HCT116 (cell line): ENCODE data around the gene NSFL1C. TPM values are rescaled to one million over a fixed set of nuclear protein-coding genes. Genes with fewer than 3 reads are reported as not detected.

ENCODE experiments used
- ATAC-seq: fragments of 200-7000 bp; cut with Tn5 transposase; 2 replicates; pipeline ENCODE4 v1.9.1; 2020; ENCODE audit warnings: mild to moderate bottlenecking, moderate library complexity
- BruUV-seq: library from RNA; stranded (reverse); fragments of 400-500 nt; replicated peaks from 2 replicates; lab custom pipeline; 2021; lab: Mats Ljungman, UMichigan
- CTCF ChIA-PET: fragments of 300-600 bp; sonication (Branson Sonifier 250); formaldehyde crosslinking; loops from one replicate; lab custom pipeline; 2021; ENCODE audit warnings: antibody characterized with exemption; lab: Charles Lee
- POLR2A ChIA-PET: fragments of 300-600, 350-600 bp; sonication (Branson Sonifier 250); formaldehyde crosslinking; loops from one replicate; lab custom pipeline; 2021; ENCODE audit warnings: antibody characterized with exemption; lab: Charles Lee
- RAD21 ChIA-PET, 2 experiments: fragments of 300-600 bp; sonication (Branson Sonifier 250); formaldehyde crosslinking; loops; one replicate each; lab custom pipeline; 2023; ENCODE audit warnings: low total read pairs in 2 of 2; ENCODE audit not compliant: uncharacterized antibody in 2 of 2, unreplicated experiment in 2 of 2, low non-redundant PET in 1 of 2; lab: Charles Lee
- DNase-seq: peaks from one replicate; pipeline ENCODE4 v3.0.0-alpha.2; 2010; ENCODE audit warnings: low read depth, low spot score
- H2AFZ ChIP-seq: fragments of 200-600 bp; shearing (Covaris generic), sonication (generic); 2 replicates; pipeline ENCODE4 v1.6.1; 2017; ENCODE audit warnings: low read depth, mixed run types, mixed read lengths, antibody characterized with exemption, low read length; ENCODE audit not compliant: poor library complexity, severe bottlenecking
- H3K27ac ChIP-seq: 2 replicates; pipeline ENCODE4 v1.5.1; 2012; ENCODE audit warnings: low read depth, low read length
- H3K27me3 ChIP-seq: fragments of 200-600 bp; sonication (generic); 2 replicates; pipeline ENCODE4 v1.6.1; 2016; ENCODE audit warnings: mixed run types, low read length, mixed read lengths; ENCODE audit not compliant: insufficient read depth
- H3K36me3 ChIP-seq, 2 experiments: fragments of 200-500 bp in 1 of 2; fragments of 200-600 bp in 1 of 2; sonication (Bioruptor generic) in 1 of 2; sonication (generic) in 1 of 2; 2 replicates each; pipeline versions ENCODE4 v1.5.1 to v1.6.1; 2014 to 2016; ENCODE audit warnings: low read length in 2 of 2, inconsistent platforms in 1 of 2, mixed read lengths in 1 of 2, mixed run types in 1 of 2; ENCODE audit not compliant: insufficient read depth in 2 of 2, control insufficient read depth in 1 of 2
- H3K4me1 ChIP-seq, 2 experiments: fragments of 200-600 bp in 1 of 2; sonication (generic) in 1 of 2; 2 replicates each; pipeline versions ENCODE4 v1.5.1 to v1.6.1; 2012 to 2017; ENCODE audit warnings: low read length in 2 of 2, inconsistent platforms in 1 of 2, mild to moderate bottlenecking in 1 of 2, mixed read lengths in 1 of 2, mixed run types in 1 of 2, moderate library complexity in 1 of 2; ENCODE audit not compliant: insufficient read depth in 2 of 2, control insufficient read depth in 1 of 2
- H3K4me2 ChIP-seq: fragments of 200-600 bp; sonication (generic); 2 replicates; pipeline ENCODE4 v1.6.1; 2017; ENCODE audit warnings: mixed run types, low read length, mixed read lengths
- H3K4me3 ChIP-seq, 2 experiments: fragments of 200-600 bp in 1 of 2; sonication (generic) in 1 of 2; replicated peaks in 1 of 2; 2 replicates each; pipeline ENCODE4 v1.5.1; 2011 to 2016; ENCODE audit warnings: low read length in 2 of 2, control low read depth in 1 of 2, low read depth in 1 of 2, mild to moderate bottlenecking in 1 of 2, mixed read lengths in 1 of 2, mixed run types in 1 of 2
- H3K79me2 ChIP-seq: fragments of 200-600 bp; sonication (generic); 2 replicates; pipeline ENCODE4 v1.6.1; 2017; ENCODE audit warnings: mild to moderate bottlenecking, mixed run types, low read length, moderate library complexity, mixed read lengths; ENCODE audit not compliant: insufficient read depth
- H3K9ac ChIP-seq: fragments of 200-600 bp; sonication (generic); 2 replicates; pipeline ENCODE4 v1.6.1; 2016; ENCODE audit warnings: low read length, mixed read lengths
- H3K9me2 ChIP-seq: fragments of 200-600 bp; sonication (generic), shearing (Covaris generic); 2 replicates; pipeline ENCODE4 v1.6.1; 2017; ENCODE audit warnings: mixed run types, mild to moderate bottlenecking, moderate library complexity; ENCODE audit not compliant: insufficient read depth
- H3K9me3 ChIP-seq, 2 experiments: fragments of 200-500 bp in 1 of 2; fragments of 200-600 bp in 1 of 2; sonication (Bioruptor generic) in 1 of 2; sonication (generic) in 1 of 2; 2 replicates each; pipeline ENCODE4 v1.6.1; 2014 to 2017; ENCODE audit warnings: low read length in 2 of 2, mixed read lengths in 2 of 2, inconsistent platforms in 1 of 2, low read depth in 1 of 2, mild to moderate bottlenecking in 1 of 2, mixed run types in 1 of 2, moderate library complexity in 1 of 2; ENCODE audit not compliant: control insufficient read depth in 1 of 2, insufficient read depth in 1 of 2
- H4K20me1 ChIP-seq: fragments of 200-600 bp; sonication (generic), shearing (Covaris generic); 2 replicates; pipeline ENCODE4 v1.6.1; 2017; ENCODE audit warnings: mixed run types, mild to moderate bottlenecking, moderate library complexity; ENCODE audit not compliant: insufficient read depth
- CEBPB ChIP-seq: IDR thresholded peaks from 2 replicates; pipeline ENCODE4 v1.6.1; 2012; ENCODE audit warnings: low read depth
- EGR1 ChIP-seq: IDR thresholded peaks from 2 replicates; pipeline ENCODE4 v1.6.1; 2012; ENCODE audit warnings: low read depth
- ELF1 ChIP-seq: IDR thresholded peaks from 2 replicates; pipeline ENCODE4 v1.6.1; 2012; ENCODE audit warnings: low read depth, borderline replicate concordance
- EZH2 ChIP-seq: fragments of 200-600 bp; sonication (generic); IDR thresholded peaks from 2 replicates; pipeline ENCODE4 v1.6.1; 2017; ENCODE audit warnings: antibody characterized with exemption, mixed run types
- FOSL1 ChIP-seq: IDR thresholded peaks from 2 replicates; pipeline ENCODE4 v1.6.1; 2012; ENCODE audit warnings: low read depth
- JUND ChIP-seq: IDR thresholded peaks from 2 replicates; pipeline ENCODE4 v1.6.1; 2012
- POLR2A ChIP-seq: IDR thresholded peaks from 2 replicates; pipeline ENCODE4 v1.7.0; 2011; ENCODE audit warnings: borderline replicate concordance; ENCODE audit not compliant: insufficient read depth, insufficient read length; ENCODE audit errors: extremely low read depth
- POLR2AphosphoS5 ChIP-seq: IDR thresholded peaks from 2 replicates; pipeline ENCODE4 v1.6.1; 2011; ENCODE audit warnings: mild to moderate bottlenecking, low read depth, low read length, moderate library complexity
- RAD21 ChIP-seq: IDR thresholded peaks from 2 replicates; pipeline ENCODE4 v1.6.1; 2012; ENCODE audit warnings: low read depth, mild to moderate bottlenecking
- SIN3A ChIP-seq: IDR thresholded peaks from 2 replicates; pipeline ENCODE4 v1.6.1; 2012; ENCODE audit warnings: low read depth
- SP1 ChIP-seq: IDR thresholded peaks from 2 replicates; pipeline ENCODE4 v1.6.1; 2012; ENCODE audit warnings: low read depth
- SRF ChIP-seq: IDR thresholded peaks from 2 replicates; pipeline ENCODE4 v1.6.1; 2012; ENCODE audit warnings: low read depth
- TCF7L2 ChIP-seq: IDR thresholded peaks from 2 replicates; pipeline ENCODE4 v1.7.0; 2011; ENCODE audit warnings: borderline replicate concordance, inconsistent platforms; ENCODE audit not compliant: insufficient read depth, insufficient read length; ENCODE audit errors: extremely low read depth
- YY1 ChIP-seq: IDR thresholded peaks from 2 replicates; pipeline ENCODE4 v1.6.1; 2011; ENCODE audit warnings: low read length, low read depth, moderate library complexity, mild to moderate bottlenecking; ENCODE audit not compliant: insufficient replicate concordance; ENCODE audit errors: extremely low read depth
- ZFX ChIP-seq: fragments of 450-650 bp; IDR thresholded peaks from 2 replicates; pipeline ENCODE4 v1.6.1; 2017
- ZNF274 ChIP-seq: fragments of 200-500 bp; sonication (Bioruptor generic); IDR thresholded peaks from 2 replicates; pipeline ENCODE4 v1.6.1; 2014; ENCODE audit warnings: mild to moderate bottlenecking, low read depth, low read length, inconsistent platforms
- intact Hi-C: fragments of 100-400 bp; cut with micrococcal nuclease; formaldehyde crosslinking; loops from 2 replicates; pipeline ENCODE4 v1.10.0; 2022
- total RNA-seq: library from RNA; stranded (reverse); gene quantifications from one replicate; pipeline ENCODE4 v1.2.1, GENCODE V29; 2021; ENCODE audit not compliant: unreplicated experiment
- TF ChIP-seq, protein P1 (sequence below), 3 experiments: fragments of 200-600 bp in 1 of 3; sonication (generic) in 1 of 3; IDR thresholded peaks in 2 of 3; conservative IDR thresholded peaks in 1 of 3; 2 replicates each; pipeline ENCODE4 v1.5.1; 2012 to 2017; ENCODE audit warnings: low read depth in 2 of 3, low read length in 2 of 3, antibody characterized with exemption in 1 of 3, borderline replicate concordance in 1 of 3, control low read depth in 1 of 3, mild to moderate bottlenecking in 1 of 3, mixed read lengths in 1 of 3, mixed run types in 1 of 3, moderate library complexity in 1 of 3; ENCODE audit not compliant: insufficient read depth in 1 of 3
- TF ChIP-seq, protein P2 (sequence below): IDR thresholded peaks from 2 replicates; pipeline ENCODE4 v1.6.1; 2011; ENCODE audit warnings: mild to moderate bottlenecking, low read length, moderate library complexity; ENCODE audit not compliant: insufficient replicate concordance; ENCODE audit errors: extremely low read depth
- TF ChIP-seq, protein P3 (sequence below): IDR thresholded peaks from 2 replicates; pipeline ENCODE4 v1.6.1; 2012
- TF ChIP-seq, protein P4 (sequence below): IDR thresholded peaks from 2 replicates; pipeline ENCODE4 v1.6.1; 2012

NSFL1C gene
- total RNA-seq, 1 experiment from 2014 or later: 93.4 TPM

DNA sequence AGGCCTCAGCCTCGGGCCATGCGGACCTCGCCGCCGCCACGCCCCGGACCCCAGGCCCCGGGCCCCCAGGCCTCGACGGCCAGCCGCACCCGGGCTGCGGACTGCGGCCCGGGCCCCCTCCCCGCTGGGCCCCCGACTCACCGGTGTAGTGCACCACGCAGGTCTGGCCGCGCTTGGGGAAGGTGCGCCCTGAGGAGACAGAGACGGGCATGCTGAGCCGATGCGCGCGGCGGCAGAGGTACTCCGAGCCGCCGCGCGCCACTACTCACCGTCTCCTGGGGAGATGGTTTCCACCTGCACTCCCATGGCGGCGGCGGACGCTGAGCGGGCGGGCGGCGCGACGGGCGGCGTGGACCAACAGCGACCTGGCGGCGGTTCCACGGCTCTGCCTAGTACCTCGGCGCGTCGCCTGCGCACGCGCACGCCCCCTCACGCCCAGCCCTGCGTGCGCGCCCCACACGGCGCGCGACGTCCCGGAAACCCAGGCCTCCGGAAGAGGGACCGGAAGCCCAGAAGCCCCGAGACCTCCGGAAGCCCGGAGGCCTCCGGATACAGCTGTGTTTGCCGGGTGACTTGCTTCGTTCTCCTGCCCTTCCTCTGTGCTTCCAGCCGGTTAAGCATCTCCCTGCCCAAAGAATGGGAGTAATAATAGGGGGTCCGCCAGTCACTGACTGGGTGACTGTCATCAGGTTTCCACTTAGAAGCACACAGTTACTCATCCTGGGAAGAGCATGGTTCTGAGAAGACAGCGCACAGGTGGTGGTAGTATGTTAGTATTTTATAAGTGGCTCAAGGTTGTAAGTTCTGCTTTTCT lies 73.7 kb downstream of the NSFL1C start, which contains the start of gene FKBP1A:
Gene FKBP1A, minus strand, starts transcription at position 362 of the 814 bp plus-strand sequence. Its CDS starts 56 bp downstream, at position 306.
- H3K9me3 ChIP-seq: no peaks in the 10 kb centered on the region
- no peaks in the 10 kb centered on the region for H3K27me3 ChIP-seq
- H2AFZ ChIP-seq: no peak within 1 kb of the TSS
- H3K4me2 ChIP-seq: peak within 1 kb of the TSS; percentile 94
- DNase-seq (peak; percentile 78), ATAC-seq (peak; percentile 96)
- ChIA-PET CTCF (no interaction called here), RAD21 (no interaction called here), POLR2A (interaction anchor here (1.0 kb wide), 1 partner anchor 31 kb away, joined by 3 read pairs; no protein-coding TSS in a partner anchor)
- intact Hi-C loops: loop anchor here (5.0 kb wide), 2 partner anchors 34 to 66 kb away; partner anchors contain the start of gene SDCBP2
- BruUV-seq: no TSS peak
- peak within 1 kb of the TSS; percentile 87 for H3K9ac ChIP-seq
- no peaks in the 10 kb centered on the region for H3K9me2 ChIP-seq
- peaks cover 13 to 32% of the 10 kb centered on the region in 2 experiments; a peak in 3 of 4 replicates for H3K4me1 ChIP-seq
- H3K27ac ChIP-seq: peak within 1 kb of the TSS; percentile 61
- peak within 1 kb of the TSS; percentile 98 to 99 for H3K4me3 ChIP-seq
- H3K36me3 ChIP-seq: peaks cover 2 to 8% of the 10 kb centered on the region in 2 experiments; a peak in 1 of 4 replicates
- H3K79me2 ChIP-seq: peaks cover 49% of the 10 kb centered on the region
- H4K20me1 ChIP-seq: no peaks in the 10 kb centered on the region
- TF ChIP-seq SRF (no peak), EGR1 (peak; percentile 91), SP1 (no peak), TCF7L2 (no peak), POLR2A (peak; percentile 74), FOSL1 (no peak), EZH2 (no peak), YY1 (peak; percentile 6), ELF1 (peak; percentile 96), ZFX (peak; percentile 81), POLR2AphosphoS5 (peak; percentile 85), CEBPB (no peak), RAD21 (no peak), ZNF274 (no peak), SIN3A (peak; percentile 80; the same call in 1 of the 2 replicates), JUND (no peak)
- TF ChIP-seq, protein P1, sequence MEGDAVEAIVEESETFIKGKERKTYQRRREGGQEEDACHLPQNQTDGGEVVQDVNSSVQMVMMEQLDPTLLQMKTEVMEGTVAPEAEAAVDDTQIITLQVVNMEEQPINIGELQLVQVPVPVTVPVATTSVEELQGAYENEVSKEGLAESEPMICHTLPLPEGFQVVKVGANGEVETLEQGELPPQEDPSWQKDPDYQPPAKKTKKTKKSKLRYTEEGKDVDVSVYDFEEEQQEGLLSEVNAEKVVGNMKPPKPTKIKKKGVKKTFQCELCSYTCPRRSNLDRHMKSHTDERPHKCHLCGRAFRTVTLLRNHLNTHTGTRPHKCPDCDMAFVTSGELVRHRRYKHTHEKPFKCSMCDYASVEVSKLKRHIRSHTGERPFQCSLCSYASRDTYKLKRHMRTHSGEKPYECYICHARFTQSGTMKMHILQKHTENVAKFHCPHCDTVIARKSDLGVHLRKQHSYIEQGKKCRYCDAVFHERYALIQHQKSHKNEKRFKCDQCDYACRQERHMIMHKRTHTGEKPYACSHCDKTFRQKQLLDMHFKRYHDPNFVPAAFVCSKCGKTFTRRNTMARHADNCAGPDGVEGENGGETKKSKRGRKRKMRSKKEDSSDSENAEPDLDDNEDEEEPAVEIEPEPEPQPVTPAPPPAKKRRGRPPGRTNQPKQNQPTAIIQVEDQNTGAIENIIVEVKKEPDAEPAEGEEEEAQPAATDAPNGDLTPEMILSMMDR (IDR thresholded peaks at IDR 0.05 in 2 of 3, conservative IDR thresholded peaks at IDR 0.05 in 1 of 3; ENCODE audit: borderline replicate concordance in 1 of 3, insufficient read depth in 1 of 3, low read depth in 2 of 3, low read length in 2 of 3): 0 out of 6 replicates have a peak, but pooled peaks of 1 of the 3 experiments have one; percentile 4
- TF ChIP-seq, protein P2, sequence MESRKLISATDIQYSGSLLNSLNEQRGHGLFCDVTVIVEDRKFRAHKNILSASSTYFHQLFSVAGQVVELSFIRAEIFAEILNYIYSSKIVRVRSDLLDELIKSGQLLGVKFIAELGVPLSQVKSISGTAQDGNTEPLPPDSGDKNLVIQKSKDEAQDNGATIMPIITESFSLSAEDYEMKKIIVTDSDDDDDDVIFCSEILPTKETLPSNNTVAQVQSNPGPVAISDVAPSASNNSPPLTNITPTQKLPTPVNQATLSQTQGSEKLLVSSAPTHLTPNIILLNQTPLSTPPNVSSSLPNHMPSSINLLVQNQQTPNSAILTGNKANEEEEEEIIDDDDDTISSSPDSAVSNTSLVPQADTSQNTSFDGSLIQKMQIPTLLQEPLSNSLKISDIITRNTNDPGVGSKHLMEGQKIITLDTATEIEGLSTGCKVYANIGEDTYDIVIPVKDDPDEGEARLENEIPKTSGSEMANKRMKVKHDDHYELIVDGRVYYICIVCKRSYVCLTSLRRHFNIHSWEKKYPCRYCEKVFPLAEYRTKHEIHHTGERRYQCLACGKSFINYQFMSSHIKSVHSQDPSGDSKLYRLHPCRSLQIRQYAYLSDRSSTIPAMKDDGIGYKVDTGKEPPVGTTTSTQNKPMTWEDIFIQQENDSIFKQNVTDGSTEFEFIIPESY: peak; percentile 50
- TF ChIP-seq, protein P3, sequence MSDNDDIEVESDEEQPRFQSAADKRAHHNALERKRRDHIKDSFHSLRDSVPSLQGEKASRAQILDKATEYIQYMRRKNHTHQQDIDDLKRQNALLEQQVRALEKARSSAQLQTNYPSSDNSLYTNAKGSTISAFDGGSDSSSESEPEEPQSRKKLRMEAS: peak; percentile 65
- TF ChIP-seq, protein P4, sequence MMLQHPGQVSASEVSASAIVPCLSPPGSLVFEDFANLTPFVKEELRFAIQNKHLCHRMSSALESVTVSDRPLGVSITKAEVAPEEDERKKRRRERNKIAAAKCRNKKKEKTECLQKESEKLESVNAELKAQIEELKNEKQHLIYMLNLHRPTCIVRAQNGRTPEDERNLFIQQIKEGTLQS: no peak
